ENCODE results near the gene PTPN4. TPM values are rescaled to one million over a fixed set of nuclear protein-coding genes. Genes with fewer than 3 reads are reported as not detected.

Gene PTPN4
- total and polyA plus RNA-seq, 9 donors = 6.3 to 36.3 (median 14.1) TPM

DNA sequence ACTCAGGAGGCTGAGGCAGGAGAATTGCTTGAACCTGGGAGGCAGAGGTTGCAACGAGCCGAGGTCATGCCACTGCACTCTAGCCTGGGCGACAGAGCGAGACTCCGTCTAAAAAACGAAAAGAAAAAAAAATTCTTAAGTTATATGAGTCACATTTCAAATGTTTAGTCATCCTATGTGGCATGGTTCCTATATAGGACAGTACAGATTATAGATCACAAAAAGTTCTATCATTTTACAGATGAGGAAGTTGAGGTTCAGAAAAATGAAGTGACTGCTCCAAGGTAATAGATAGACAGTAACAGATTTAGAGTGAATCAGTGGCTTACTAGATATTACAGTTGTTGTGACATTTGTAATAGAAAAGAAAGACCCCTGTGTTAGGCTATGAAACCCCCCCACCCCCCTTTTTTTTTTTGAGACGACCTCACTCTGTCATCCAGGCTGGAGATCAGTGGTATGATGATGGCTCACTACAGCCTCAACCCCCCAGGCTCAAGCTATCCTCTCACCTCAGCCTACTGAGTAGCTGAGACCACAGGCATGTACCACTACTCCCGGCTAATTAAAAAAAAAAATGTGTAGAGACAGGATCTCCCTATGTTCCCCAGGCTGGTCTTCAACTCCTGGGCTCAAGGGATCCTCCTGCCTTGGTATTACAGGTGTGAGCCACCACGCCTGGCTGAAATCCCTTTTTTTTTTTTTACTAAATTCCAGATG lies 22.7 kb downstream of the PTPN4 start:
- H3K9me3 ChIP-seq (replicated peaks; ENCODE audit: control insufficient read depth, low read depth, low read length) = no peaks in the 10 kb centered on the region
- H3K27me3 ChIP-seq (ENCODE audit: control insufficient read depth, insufficient read depth, low read length) = no peaks in the 10 kb centered on the region
- no peaks in the 10 kb centered on the region for H3K36me3 ChIP-seq (ENCODE audit: control insufficient read depth, insufficient read depth, low read length)
- no peaks in the 10 kb centered on the region for H3K4me1 ChIP-seq (ENCODE audit: control insufficient read depth, insufficient read depth, low read length)
- no peak overlapping the region for H3K4me3 ChIP-seq (ENCODE audit: low read length)
- no CpG with 5 or more reads among the region's 9 CpGs for WGBS (ENCODE audit: insufficient coverage)
- no peak overlapping the region for H3K27ac ChIP-seq (ENCODE audit: low read length)
- DNase-seq = no peak

DNA sequence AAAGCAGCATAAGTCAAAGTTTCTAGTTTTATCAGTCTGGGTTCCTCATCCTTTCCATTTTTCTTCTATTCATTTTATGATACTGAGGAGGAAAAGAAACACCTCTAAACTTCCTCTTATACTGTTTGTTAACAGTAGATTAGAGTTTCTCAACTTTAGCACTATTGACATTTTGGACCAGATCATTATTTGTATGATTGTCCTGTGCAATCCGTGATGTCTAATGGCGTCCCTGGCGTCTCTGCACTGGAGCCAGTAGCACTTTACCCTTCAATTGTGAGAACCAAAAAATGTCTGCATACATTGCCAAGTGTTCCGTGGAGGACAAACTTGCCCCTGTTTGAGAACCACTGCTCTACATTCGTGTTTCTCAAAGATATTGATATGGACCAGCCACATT lies 25.2 kb downstream of the PTPN4 start:
- 100% methylated on average over 4 of the region's 5 CpGs for WGBS (ENCODE audit: insufficient coverage)
- no peaks in the 10 kb centered on the region for H3K9me3 ChIP-seq (replicated peaks; ENCODE audit: control insufficient read depth, low read depth, low read length)
- H3K27ac ChIP-seq (ENCODE audit: low read length) = no peak overlapping the region
- H3K36me3 ChIP-seq (ENCODE audit: control insufficient read depth, insufficient read depth, low read length) = no peaks in the 10 kb centered on the region
- no peak overlapping the region for H3K4me3 ChIP-seq (ENCODE audit: low read length)
- H3K4me1 ChIP-seq (ENCODE audit: control insufficient read depth, insufficient read depth, low read length) = no peaks in the 10 kb centered on the region
- DNase-seq = no peak
- no peaks in the 10 kb centered on the region for H3K27me3 ChIP-seq (ENCODE audit: control insufficient read depth, insufficient read depth, low read length)

DNA sequence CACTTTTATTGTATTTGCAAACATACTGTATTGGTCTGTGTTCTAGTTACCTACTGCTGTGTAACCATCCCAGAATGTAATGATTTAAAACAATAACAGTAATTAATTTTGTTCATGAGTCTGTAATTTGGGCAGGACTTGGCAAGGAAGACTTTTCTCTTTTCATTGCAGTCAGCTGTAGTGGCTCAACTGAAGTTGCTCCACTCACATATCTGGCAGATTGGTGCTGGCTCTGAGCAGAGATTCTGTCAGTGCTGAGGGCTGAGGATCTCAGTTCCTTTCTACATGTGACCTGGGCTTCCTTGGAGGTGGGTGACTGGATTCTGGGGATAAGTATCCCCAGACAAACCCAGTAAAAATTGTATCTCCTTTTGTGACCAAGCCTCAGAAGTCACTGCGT lies 26.6 kb downstream of the PTPN4 start:
- Histone ChIP-seq H3K27ac (ENCODE audit: low read length) (no peak overlapping the region), H3K9me3 (replicated peaks; ENCODE audit: control insufficient read depth, low read depth, low read length) (peaks cover 3% of the 10 kb centered on the region), H3K27me3 (ENCODE audit: control insufficient read depth, insufficient read depth, low read length) (no peaks in the 10 kb centered on the region), H3K36me3 (ENCODE audit: control insufficient read depth, insufficient read depth, low read length) (no peaks in the 10 kb centered on the region), H3K4me3 (ENCODE audit: low read length) (no peak overlapping the region), H3K4me1 (ENCODE audit: control insufficient read depth, insufficient read depth, low read length) (no peaks in the 10 kb centered on the region)
- no CpG with 5 or more reads among the region's 1 CpG for WGBS (ENCODE audit: insufficient coverage)
- no peak for DNase-seq

DNA sequence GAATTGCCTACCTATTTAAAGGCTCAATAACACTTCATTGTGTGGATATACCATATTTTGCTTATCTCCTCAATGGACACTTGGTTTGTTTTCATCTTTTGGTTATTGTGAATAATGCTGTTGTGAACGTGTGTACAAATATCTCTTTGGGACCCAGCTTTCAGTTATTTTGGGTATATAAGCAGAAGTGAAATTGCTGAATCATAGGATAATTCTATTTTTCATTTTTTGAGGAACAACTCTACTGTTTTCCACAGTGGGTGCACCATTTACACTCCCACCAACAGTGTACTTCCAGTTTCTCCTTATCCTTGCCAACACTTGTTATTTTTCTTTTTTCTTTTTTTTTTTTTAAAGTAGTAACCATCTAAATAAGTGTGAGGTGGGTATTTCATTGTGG lies 29.0 kb downstream of the PTPN4 start:
- Histone ChIP-seq H3K4me3 (ENCODE audit: low read length) (no peak overlapping the region), H3K9me3 (replicated peaks; ENCODE audit: control insufficient read depth, low read depth, low read length) (peaks cover 16% of the 10 kb centered on the region), H3K36me3 (ENCODE audit: control insufficient read depth, insufficient read depth, low read length) (no peaks in the 10 kb centered on the region), H3K27me3 (ENCODE audit: control insufficient read depth, insufficient read depth, low read length) (no peaks in the 10 kb centered on the region), H3K4me1 (ENCODE audit: control insufficient read depth, insufficient read depth, low read length) (no peaks in the 10 kb centered on the region), H3K27ac (ENCODE audit: low read length) (no peak overlapping the region)
- DNase-seq = no peak
- no CpG with 5 or more reads among the region's 1 CpG for WGBS (ENCODE audit: insufficient coverage)

DNA sequence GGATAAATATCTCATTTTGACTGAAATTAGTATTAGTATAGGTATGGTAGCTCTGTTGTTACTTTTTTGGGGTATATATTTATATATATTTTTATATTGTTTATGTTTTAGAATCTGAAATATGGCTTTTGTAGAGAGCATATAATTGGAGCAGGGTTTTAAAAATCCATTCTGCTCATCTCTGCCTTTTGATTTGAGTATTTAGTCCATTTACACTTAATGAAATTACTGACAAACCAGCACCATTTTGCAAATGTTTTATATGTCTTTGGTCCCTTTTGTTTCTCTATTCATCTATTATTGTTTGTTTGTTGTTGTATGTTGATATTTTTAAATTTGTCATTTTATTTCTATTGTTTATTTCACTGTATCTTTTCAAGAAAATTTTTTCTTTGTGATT lies 30.7 kb downstream of the PTPN4 start:
- Histone ChIP-seq H3K9me3 (replicated peaks; ENCODE audit: control insufficient read depth, low read depth, low read length) (peaks cover 22% of the 10 kb centered on the region), H3K4me1 (ENCODE audit: control insufficient read depth, insufficient read depth, low read length) (no peaks in the 10 kb centered on the region), H3K4me3 (ENCODE audit: low read length) (no peak overlapping the region), H3K27me3 (ENCODE audit: control insufficient read depth, insufficient read depth, low read length) (no peaks in the 10 kb centered on the region), H3K36me3 (ENCODE audit: control insufficient read depth, insufficient read depth, low read length) (peaks cover 3% of the 10 kb centered on the region), H3K27ac (ENCODE audit: low read length) (no peak overlapping the region)
- DNase-seq = no peak

DNA sequence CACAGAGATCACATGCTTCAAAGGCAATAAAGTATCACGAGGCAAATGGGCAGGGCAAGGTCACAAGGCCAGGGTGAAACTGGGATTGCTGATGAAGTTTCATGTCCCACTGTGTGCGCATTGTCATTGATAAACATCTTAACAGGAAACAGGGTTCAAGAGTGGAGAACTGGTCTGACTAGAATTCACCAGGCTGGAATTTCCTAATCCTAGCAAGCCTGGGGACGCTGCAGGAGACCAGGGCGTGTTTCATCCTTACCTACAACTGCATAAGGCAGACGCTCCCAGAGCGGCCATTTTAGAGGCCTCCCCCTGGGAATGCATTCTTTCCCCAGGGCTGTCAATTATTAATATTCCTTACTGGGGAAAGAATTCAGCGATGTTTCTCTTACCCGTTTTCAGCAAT lies 33.2 kb downstream of the PTPN4 start:
- DNase-seq = no peak
- Histone ChIP-seq H3K27ac (ENCODE audit: low read length) (no peak overlapping the region), H3K27me3 (ENCODE audit: control insufficient read depth, insufficient read depth, low read length) (no peaks in the 10 kb centered on the region), H3K36me3 (ENCODE audit: control insufficient read depth, insufficient read depth, low read length) (peaks cover 3% of the 10 kb centered on the region), H3K9me3 (replicated peaks; ENCODE audit: control insufficient read depth, low read depth, low read length) (peaks cover 23% of the 10 kb centered on the region), H3K4me1 (ENCODE audit: control insufficient read depth, insufficient read depth, low read length) (no peaks in the 10 kb centered on the region), H3K4me3 (ENCODE audit: low read length) (no peak overlapping the region)
- WGBS (ENCODE audit: insufficient coverage) = 91% methylated on average over 6 of the region's 8 CpGs

DNA sequence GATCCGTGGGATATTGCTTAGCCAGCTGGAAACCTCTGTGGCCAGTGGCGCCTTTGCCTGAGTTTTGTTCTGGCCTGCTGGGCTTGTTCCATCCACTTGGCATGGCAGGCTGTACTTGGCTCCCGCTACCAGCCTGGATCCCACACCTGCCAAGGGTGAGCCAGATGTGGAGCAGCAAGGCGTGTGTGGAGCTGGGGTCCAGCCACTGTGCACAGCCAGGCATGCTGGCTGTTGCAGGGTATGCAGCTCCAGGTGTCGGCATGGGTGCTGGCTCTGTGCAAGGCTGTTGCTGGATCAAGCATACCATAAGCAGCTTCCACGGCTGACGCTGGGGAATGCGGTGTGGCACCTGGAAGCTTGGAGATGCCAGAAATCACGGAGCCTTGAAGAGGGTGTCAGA lies 34.5 kb downstream of the PTPN4 start:
- Histone ChIP-seq H3K9me3 (replicated peaks; ENCODE audit: control insufficient read depth, low read depth, low read length) (peaks cover 23% of the 10 kb centered on the region), H3K4me3 (ENCODE audit: low read length) (no peak overlapping the region), H3K27ac (ENCODE audit: low read length) (no peak overlapping the region), H3K27me3 (ENCODE audit: control insufficient read depth, insufficient read depth, low read length) (no peaks in the 10 kb centered on the region), H3K4me1 (ENCODE audit: control insufficient read depth, insufficient read depth, low read length) (no peaks in the 10 kb centered on the region), H3K36me3 (ENCODE audit: control insufficient read depth, insufficient read depth, low read length) (peaks cover 3% of the 10 kb centered on the region)
- DNase-seq = no peak
- WGBS (ENCODE audit: insufficient coverage) = 91% methylated on average over 9 of the region's 9 CpGs

DNA sequence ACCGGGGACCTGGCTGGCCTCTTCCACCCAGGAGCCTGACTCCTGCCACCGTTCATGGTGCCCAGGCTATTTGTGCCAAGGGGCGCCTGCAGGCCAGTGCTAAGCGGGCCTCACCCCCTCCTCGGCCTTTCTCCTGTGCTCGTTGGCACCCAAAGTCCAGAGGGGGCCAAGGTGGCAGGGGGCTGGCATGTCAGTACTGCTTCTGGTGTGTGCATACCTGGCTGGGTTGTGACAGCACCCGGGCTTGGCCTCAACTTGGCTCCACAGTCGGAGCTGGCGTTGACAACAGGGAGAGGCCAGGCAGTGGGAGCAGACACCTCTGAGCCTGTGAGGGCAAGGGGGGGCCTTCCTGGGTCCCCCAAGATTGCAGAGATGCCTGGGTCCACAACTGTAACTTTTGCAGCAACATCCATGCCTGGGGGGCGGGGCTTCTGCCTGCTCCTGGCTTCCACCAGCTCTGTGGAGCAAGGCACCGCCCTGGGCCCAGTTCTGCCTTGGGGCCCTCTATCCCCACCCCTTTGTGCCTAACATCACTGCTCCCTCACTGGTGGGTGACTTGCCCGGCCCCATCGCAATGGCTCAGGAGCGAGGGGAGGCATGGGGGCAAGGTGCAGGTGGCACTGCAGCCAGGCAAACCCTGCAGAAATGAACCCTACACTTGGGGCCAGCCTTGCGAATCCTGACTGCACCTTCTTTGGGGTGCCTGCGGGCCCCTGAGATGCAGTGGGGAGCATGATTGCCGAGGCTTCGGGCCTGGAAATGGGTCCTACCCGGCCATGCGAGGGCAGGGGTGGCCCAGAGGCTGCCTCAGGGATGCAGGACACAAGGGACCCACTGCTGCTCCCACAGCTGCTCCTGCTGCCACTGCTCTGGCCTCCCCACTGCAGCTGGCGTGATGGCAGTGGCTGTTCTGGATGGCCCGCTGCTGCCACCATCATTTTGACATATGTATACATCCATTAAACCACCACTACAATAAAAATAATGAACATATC lies 35.9 kb downstream of the PTPN4 start:
- DNase-seq = no peak
- Histone ChIP-seq H3K36me3 (ENCODE audit: control insufficient read depth, insufficient read depth, low read length) (peaks cover 3% of the 10 kb centered on the region), H3K9me3 (replicated peaks; ENCODE audit: control insufficient read depth, low read depth, low read length) (peaks cover 23% of the 10 kb centered on the region), H3K27ac (ENCODE audit: low read length) (no peak overlapping the region), H3K27me3 (ENCODE audit: control insufficient read depth, insufficient read depth, low read length) (no peaks in the 10 kb centered on the region), H3K4me3 (ENCODE audit: low read length) (no peak overlapping the region), H3K4me1 (ENCODE audit: control insufficient read depth, insufficient read depth, low read length) (no peaks in the 10 kb centered on the region)
- 95% methylated on average over 21 of the region's 22 CpGs for WGBS (ENCODE audit: insufficient coverage)

DNA sequence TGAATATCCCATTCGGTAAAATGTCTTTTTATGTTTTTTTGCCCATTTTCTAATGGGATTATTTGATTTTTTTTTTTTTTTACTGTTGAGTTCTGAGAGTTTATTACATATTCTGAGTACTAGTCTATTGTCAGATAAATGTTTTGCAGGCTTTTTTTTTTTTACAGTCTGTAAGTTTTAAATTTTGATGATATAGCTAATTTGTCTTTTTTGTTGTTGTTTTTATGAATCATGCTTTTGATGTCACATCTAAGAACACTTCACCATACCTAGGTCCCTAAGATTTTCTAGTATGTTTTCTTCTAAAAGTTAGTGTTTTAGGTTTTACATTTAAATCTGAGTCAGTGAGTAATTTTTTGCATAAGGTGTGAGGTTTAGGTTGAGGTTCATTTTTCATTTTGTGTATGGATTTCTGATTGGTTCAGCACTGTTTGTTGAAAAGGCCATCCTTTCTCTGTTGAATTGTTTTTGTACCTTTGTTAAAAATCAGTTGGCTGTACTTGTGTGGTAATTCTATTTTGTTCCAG lies 40.7 kb downstream of the PTPN4 start:
- Histone ChIP-seq H3K27me3 (ENCODE audit: control insufficient read depth, insufficient read depth, low read length) (no peaks in the 10 kb centered on the region), H3K36me3 (ENCODE audit: control insufficient read depth, insufficient read depth, low read length) (no peaks in the 10 kb centered on the region), H3K27ac (ENCODE audit: low read length) (no peak overlapping the region), H3K4me3 (ENCODE audit: low read length) (no peak overlapping the region), H3K9me3 (replicated peaks; ENCODE audit: control insufficient read depth, low read depth, low read length) (peaks cover 2% of the 10 kb centered on the region), H3K4me1 (ENCODE audit: control insufficient read depth, insufficient read depth, low read length) (no peaks in the 10 kb centered on the region)
- WGBS (ENCODE audit: insufficient coverage) = no CpG with 5 or more reads among the region's 1 CpG
- DNase-seq = no peak

DNA sequence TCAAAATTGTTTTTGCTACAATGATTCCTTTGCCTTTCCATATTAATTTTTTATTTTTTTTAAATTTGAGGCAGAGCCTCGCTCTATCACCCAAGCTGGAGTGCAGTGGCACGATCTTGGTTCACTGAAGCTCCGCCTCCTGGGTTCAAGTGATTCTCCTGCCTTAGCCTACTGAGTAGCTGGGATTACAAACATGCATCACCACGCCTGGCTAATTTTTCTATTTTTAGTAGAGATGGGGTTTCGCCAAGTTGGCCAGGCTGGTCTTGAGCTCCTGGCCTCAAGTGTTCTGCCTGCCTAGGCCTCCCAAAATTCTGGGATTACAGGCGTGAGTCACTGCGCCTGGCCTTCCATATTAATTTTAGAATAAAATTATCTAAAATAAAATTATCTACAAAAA lies 41.3 kb downstream of the PTPN4 start:
- Histone ChIP-seq H3K4me3 (ENCODE audit: low read length) (no peak overlapping the region), H3K27me3 (ENCODE audit: control insufficient read depth, insufficient read depth, low read length) (no peaks in the 10 kb centered on the region), H3K36me3 (ENCODE audit: control insufficient read depth, insufficient read depth, low read length) (no peaks in the 10 kb centered on the region), H3K9me3 (replicated peaks; ENCODE audit: control insufficient read depth, low read depth, low read length) (no peaks in the 10 kb centered on the region), H3K27ac (ENCODE audit: low read length) (no peak overlapping the region), H3K4me1 (ENCODE audit: control insufficient read depth, insufficient read depth, low read length) (no peaks in the 10 kb centered on the region)
- no CpG with 5 or more reads among the region's 7 CpGs for WGBS (ENCODE audit: insufficient coverage)
- DNase-seq = no peak
